HL-60 (cell line): Measurements from ENCODE around the gene OSBPL6.

Source experiments
- DNase-seq, 2 experiments: peaks; one replicate each; pipeline ENCODE4 v3.0.0-alpha.2; 2010 to 2020; ENCODE audit warnings: low read depth in 1 of 2, low spot score in 1 of 2
- H3K27ac ChIP-seq: fragments of 250-450 bp; sonication (Bioruptor Pico); replicated peaks from 2 replicates; pipeline ENCODE4 v1.5.1; 2020; ENCODE audit warnings: mild to moderate bottlenecking, moderate library complexity
- H3K27me3 ChIP-seq: fragments of 250-450 bp; sonication (Bioruptor Pico); 2 replicates; pipeline ENCODE4 v1.5.1; 2021; ENCODE audit warnings: mild to moderate bottlenecking, moderate library complexity; ENCODE audit not compliant: insufficient read depth, poor library complexity, severe bottlenecking
- H3K4me3 ChIP-seq: replicated peaks from 2 replicates; pipeline ENCODE4 v1.5.1; 2011; ENCODE audit warnings: mild to moderate bottlenecking, control low read depth, low read length; ENCODE audit not compliant: insufficient read depth
- GABPA ChIP-seq: IDR thresholded peaks from 2 replicates; pipeline ENCODE4 v1.6.1; 2012; ENCODE audit warnings: low read depth
- POLR2AphosphoS5 ChIP-seq: IDR thresholded peaks from 2 replicates; pipeline ENCODE4 v1.6.1; 2012; ENCODE audit warnings: low read depth
- SPI1 ChIP-seq: IDR thresholded peaks from 2 replicates; pipeline ENCODE4 v1.6.1; 2012; ENCODE audit warnings: low read depth, mild to moderate bottlenecking, borderline replicate concordance
- TF ChIP-seq, protein P1 (sequence below): IDR thresholded peaks from one replicate; pipeline ENCODE4 v1.5.1; 2011; ENCODE audit warnings: low read length, control low read depth, inconsistent platforms; ENCODE audit not compliant: insufficient read depth
- TF ChIP-seq, protein P2 (sequence below): IDR thresholded peaks from 2 replicates; pipeline ENCODE4 v1.6.1; 2012; ENCODE audit warnings: low read depth; ENCODE audit not compliant: insufficient replicate concordance

OSBPL6 gene

DNA sequence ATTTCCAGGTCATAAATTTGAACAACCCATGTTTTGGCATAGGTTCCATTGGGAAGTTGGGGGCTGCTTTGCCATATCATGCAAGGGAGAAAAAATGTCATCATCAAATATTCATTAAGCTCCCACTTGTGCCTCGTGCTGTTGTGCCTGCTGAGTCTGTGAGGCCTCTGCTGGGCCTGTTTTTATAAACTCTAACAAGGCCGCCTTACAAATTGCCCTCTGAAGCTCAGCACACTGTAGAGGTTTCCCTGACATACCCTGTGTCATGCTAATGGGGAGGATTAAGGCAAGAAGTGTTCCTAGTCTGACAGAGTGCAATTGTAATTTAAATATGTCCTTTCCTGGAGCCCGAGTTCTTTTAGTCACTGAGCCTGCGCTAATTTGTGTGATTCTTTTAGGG, 17.6 kb downstream of the OSBPL6 start:
- no peak overlapping the region for H3K27ac ChIP-seq
- no peaks in the 10 kb centered on the region for H3K27me3 ChIP-seq
- DNase-seq = no peak
- TF ChIP-seq, protein P1, sequence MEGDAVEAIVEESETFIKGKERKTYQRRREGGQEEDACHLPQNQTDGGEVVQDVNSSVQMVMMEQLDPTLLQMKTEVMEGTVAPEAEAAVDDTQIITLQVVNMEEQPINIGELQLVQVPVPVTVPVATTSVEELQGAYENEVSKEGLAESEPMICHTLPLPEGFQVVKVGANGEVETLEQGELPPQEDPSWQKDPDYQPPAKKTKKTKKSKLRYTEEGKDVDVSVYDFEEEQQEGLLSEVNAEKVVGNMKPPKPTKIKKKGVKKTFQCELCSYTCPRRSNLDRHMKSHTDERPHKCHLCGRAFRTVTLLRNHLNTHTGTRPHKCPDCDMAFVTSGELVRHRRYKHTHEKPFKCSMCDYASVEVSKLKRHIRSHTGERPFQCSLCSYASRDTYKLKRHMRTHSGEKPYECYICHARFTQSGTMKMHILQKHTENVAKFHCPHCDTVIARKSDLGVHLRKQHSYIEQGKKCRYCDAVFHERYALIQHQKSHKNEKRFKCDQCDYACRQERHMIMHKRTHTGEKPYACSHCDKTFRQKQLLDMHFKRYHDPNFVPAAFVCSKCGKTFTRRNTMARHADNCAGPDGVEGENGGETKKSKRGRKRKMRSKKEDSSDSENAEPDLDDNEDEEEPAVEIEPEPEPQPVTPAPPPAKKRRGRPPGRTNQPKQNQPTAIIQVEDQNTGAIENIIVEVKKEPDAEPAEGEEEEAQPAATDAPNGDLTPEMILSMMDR = no peak
- TF ChIP-seq, protein P2, sequence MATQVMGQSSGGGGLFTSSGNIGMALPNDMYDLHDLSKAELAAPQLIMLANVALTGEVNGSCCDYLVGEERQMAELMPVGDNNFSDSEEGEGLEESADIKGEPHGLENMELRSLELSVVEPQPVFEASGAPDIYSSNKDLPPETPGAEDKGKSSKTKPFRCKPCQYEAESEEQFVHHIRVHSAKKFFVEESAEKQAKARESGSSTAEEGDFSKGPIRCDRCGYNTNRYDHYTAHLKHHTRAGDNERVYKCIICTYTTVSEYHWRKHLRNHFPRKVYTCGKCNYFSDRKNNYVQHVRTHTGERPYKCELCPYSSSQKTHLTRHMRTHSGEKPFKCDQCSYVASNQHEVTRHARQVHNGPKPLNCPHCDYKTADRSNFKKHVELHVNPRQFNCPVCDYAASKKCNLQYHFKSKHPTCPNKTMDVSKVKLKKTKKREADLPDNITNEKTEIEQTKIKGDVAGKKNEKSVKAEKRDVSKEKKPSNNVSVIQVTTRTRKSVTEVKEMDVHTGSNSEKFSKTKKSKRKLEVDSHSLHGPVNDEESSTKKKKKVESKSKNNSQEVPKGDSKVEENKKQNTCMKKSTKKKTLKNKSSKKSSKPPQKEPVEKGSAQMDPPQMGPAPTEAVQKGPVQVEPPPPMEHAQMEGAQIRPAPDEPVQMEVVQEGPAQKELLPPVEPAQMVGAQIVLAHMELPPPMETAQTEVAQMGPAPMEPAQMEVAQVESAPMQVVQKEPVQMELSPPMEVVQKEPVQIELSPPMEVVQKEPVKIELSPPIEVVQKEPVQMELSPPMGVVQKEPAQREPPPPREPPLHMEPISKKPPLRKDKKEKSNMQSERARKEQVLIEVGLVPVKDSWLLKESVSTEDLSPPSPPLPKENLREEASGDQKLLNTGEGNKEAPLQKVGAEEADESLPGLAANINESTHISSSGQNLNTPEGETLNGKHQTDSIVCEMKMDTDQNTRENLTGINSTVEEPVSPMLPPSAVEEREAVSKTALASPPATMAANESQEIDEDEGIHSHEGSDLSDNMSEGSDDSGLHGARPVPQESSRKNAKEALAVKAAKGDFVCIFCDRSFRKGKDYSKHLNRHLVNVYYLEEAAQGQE = no peak
- TF ChIP-seq GABPA (no peak), SPI1 (no peak), POLR2AphosphoS5 (no peak)
- H3K4me3 ChIP-seq = no peak overlapping the region

DNA sequence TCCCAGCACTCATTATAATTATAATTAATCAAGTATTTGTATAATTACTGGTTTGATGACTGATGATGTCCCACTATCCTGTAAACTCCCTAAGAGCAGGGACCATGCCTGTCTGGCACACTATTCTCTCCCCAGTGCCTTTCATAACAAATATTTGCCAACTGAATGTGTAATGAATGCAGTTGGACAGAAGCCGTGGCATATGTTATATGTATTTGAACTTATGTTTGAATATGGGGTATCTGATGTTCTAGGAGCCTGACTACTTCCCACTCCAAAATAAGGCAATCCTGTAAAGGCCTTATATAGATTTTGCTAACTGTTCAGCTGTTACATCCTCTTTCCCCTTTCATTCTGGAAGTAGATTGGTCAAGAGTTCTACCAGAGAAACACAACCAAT, 19.7 kb downstream of the OSBPL6 start:
- Histone ChIP-seq H3K27ac (no peak overlapping the region), H3K27me3 (no peaks in the 10 kb centered on the region), H3K4me3 (no peak overlapping the region)
- no peak for DNase-seq
- TF ChIP-seq, protein P2 = no peak
- TF ChIP-seq, protein P1 = no peak
- TF ChIP-seq GABPA (no peak), SPI1 (no peak), POLR2AphosphoS5 (no peak)

DNA sequence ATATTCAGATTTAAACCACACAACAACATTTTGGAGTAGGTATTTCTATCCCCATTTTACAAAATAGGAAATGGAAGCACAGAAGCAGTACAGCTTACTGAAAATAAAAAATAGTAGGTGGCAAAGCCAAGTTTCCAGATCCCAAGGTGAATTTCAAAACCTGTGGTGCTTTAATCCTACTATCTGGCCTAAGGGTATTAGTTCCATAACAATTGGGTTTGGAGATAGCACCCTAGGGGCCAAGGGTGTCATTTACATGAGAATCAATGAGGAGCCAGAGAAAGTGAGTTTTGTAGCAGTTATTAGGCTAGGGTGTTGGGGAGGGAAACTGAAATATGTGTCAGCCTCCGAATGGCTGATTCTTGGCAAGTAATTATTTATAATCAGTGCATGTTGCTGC, 24.9 kb downstream of the OSBPL6 start:
- H3K27ac ChIP-seq = no peak overlapping the region
- peaks cover 3% of the 10 kb centered on the region for H3K27me3 ChIP-seq
- no peak for DNase-seq
- no peak overlapping the region for H3K4me3 ChIP-seq
- no peak for TF ChIP-seq GABPA
- TF ChIP-seq, protein P2 = no peak
- TF ChIP-seq SPI1 = no peak
- no peak for TF ChIP-seq POLR2AphosphoS5
- TF ChIP-seq, protein P1 = no peak
